HepG2 (cell line): Measurements from ENCODE around the gene ARHGEF4. TPM values are rescaled to one million over a fixed set of nuclear protein-coding genes. Genes with fewer than 3 reads are reported as not detected.

Experiments used
- ATAC-seq: fragments of 200-7000 bp; cut with Tn5 transposase; 3 replicates; pipeline ENCODE4 v1.9.1; 2020; ENCODE audit warnings: mild to moderate bottlenecking, moderate library complexity
- BruUV-seq: library from RNA; stranded (reverse); fragments of 400-500 nt; replicated peaks from 2 replicates; lab custom pipeline; 2021; lab: Mats Ljungman, UMichigan
- CTCF ChIA-PET: fragments of 300-600 bp; formaldehyde crosslinking; extraction: SDS; loops from one replicate; lab custom pipeline; 2021; ENCODE audit warnings: low total read pairs, inconsistent platforms, low intra/inter-chr PET ratio; lab: Yijun Ruan, JAX
- POLR2A ChIA-PET: fragments of 350-600 bp; sonication (Branson Sonifier 250); formaldehyde crosslinking; loops from one replicate; lab custom pipeline; 2020; ENCODE audit warnings: antibody characterized with exemption, inconsistent platforms; lab: Yijun Ruan, JAX
- DNase-seq: peaks from one replicate; pipeline ENCODE4 v3.0.0-alpha.2; 2015; ENCODE audit warnings: low spot score
- FAIRE-seq: peaks from 3 replicates; lab custom pipeline; 2011; peaks lifted over from hg19 to GRCh38; lab: Jason Lieb, UNC
- H2AFZ ChIP-seq: one replicate; pipeline ENCODE4 v1.6.1; 2011; ENCODE audit warnings: low read length, inconsistent platforms
- H3K27ac ChIP-seq: fragments of 300-600 bp; 3 replicates; pipeline ENCODE4 v1.8.0; 2011; ENCODE audit warnings: mixed run types, mild to moderate bottlenecking, mixed read lengths, low read length, inconsistent platforms; ENCODE audit not compliant: insufficient read depth; ENCODE audit errors: extremely low read length
- H3K27me3 ChIP-seq, 2 experiments: fragments of 200-600 bp in 1 of 2; 2 replicates in 1 of 2; 3 replicates in 1 of 2; pipeline versions ENCODE4 v1.6.0 to v1.8.0; 2011; ENCODE audit warnings: low read length in 2 of 2, mild to moderate bottlenecking in 2 of 2, moderate library complexity in 2 of 2, inconsistent platforms in 1 of 2; ENCODE audit not compliant: insufficient read depth in 2 of 2, control insufficient read depth in 1 of 2
- H3K36me3 ChIP-seq, 2 experiments: fragments of 200-600 bp in 1 of 2; replicated peaks in 1 of 2; 2 replicates in 1 of 2; 3 replicates in 1 of 2; pipeline versions ENCODE4 v1.5.1 to v1.8.0; 2011; ENCODE audit warnings: low read length in 2 of 2, inconsistent platforms in 1 of 2; ENCODE audit not compliant: insufficient read depth in 2 of 2, control insufficient read depth in 1 of 2
- H3K4me1 ChIP-seq: 2 replicates; pipeline ENCODE4 v1.5.1; 2012; ENCODE audit warnings: low read length, inconsistent platforms; ENCODE audit not compliant: insufficient read depth
- H3K4me2 ChIP-seq: 2 replicates; pipeline ENCODE4 v1.6.0; 2011; ENCODE audit warnings: low read depth, low read length, inconsistent platforms
- H3K4me3 ChIP-seq, 3 experiments: fragments of 200-600 bp in 1 of 3; sonication (generic), shearing (Covaris generic) in 1 of 3; replicated peaks in 1 of 3; 2 replicates each; pipeline ENCODE4 v1.5.1; 2011 to 2016; ENCODE audit warnings: low read length in 3 of 3, inconsistent platforms in 2 of 3, low read depth in 2 of 3, mild to moderate bottlenecking in 2 of 3, control low read depth in 1 of 3, mixed read lengths in 1 of 3; ENCODE audit not compliant: insufficient read depth in 1 of 3
- H3K79me2 ChIP-seq: one replicate; pipeline ENCODE4 v1.6.1; 2011; ENCODE audit warnings: low read length, inconsistent platforms; ENCODE audit not compliant: insufficient read depth
- H3K9ac ChIP-seq: 2 replicates; pipeline ENCODE4 v1.6.0; 2011; ENCODE audit warnings: mild to moderate bottlenecking, low read depth, low read length, inconsistent platforms; ENCODE audit not compliant: insufficient read depth
- H3K9me3 ChIP-seq: 2 replicates; pipeline ENCODE4 v1.5.1; 2012; ENCODE audit warnings: mild to moderate bottlenecking, low read length
- H4K20me1 ChIP-seq: 2 replicates; pipeline ENCODE4 v1.6.0; 2011; ENCODE audit warnings: inconsistent platforms, mild to moderate bottlenecking, low read length, moderate library complexity; ENCODE audit not compliant: insufficient read depth
- AKAP8 ChIP-seq: sonication (generic); formaldehyde crosslinking; IDR thresholded peaks from 2 replicates; pipeline ENCODE4 v1.5.1; 2020; ENCODE audit warnings: mild to moderate bottlenecking, missing genetic modification reagents
- ARID5B ChIP-seq: IDR thresholded peaks from 2 replicates; pipeline ENCODE4 v1.4.0; 2020; ENCODE audit warnings: mild to moderate bottlenecking, missing genetic modification reagents
- CEBPG ChIP-seq: IDR thresholded peaks from 2 replicates; pipeline ENCODE4 v1.6.1; 2016
- GABPA ChIP-seq, 2 experiments: IDR thresholded peaks; 2 replicates each; pipeline ENCODE4 v1.6.1; 2011 to 2016; ENCODE audit warnings: low read depth in 2 of 2, low read length in 1 of 2, missing biosample characterization in 1 of 2, missing genetic modification characterization in 1 of 2
- HNF4A ChIP-seq: sonication (generic); formaldehyde crosslinking; IDR thresholded peaks from 2 replicates; pipeline ENCODE4 v1.4.0; 2020; ENCODE audit warnings: missing genetic modification reagents
- KDM6A ChIP-seq: IDR thresholded peaks from 2 replicates; pipeline ENCODE4 v1.6.1; 2016; ENCODE audit warnings: low read depth
- MED1 ChIP-seq: sonication (generic); formaldehyde crosslinking; IDR thresholded peaks from 2 replicates; pipeline ENCODE4 v1.4.0; 2020; ENCODE audit warnings: missing genetic modification reagents
- MED8 ChIP-seq: sonication (generic); formaldehyde crosslinking; IDR thresholded peaks from 2 replicates; pipeline ENCODE4 v1.8.1; 2023; ENCODE audit warnings: mild to moderate bottlenecking, missing genetic modification reagents; ENCODE audit not compliant: insufficient replicate concordance
- NCOA2 ChIP-seq: sonication (generic); formaldehyde crosslinking; IDR thresholded peaks from 2 replicates; pipeline ENCODE4 v1.8.0; 2022; ENCODE audit warnings: inconsistent platforms
- RXRB ChIP-seq: IDR thresholded peaks from 2 replicates; pipeline ENCODE4 v1.6.1; 2016; ENCODE audit warnings: borderline replicate concordance, missing genetic modification reagents, missing compliant biosample characterization
- SETDB1 ChIP-seq: sonication (generic); formaldehyde crosslinking; IDR thresholded peaks from 2 replicates; pipeline ENCODE4 v1.5.1; 2020; ENCODE audit warnings: missing genetic modification reagents, mild to moderate bottlenecking, borderline replicate concordance
- SNAI1 ChIP-seq: sonication (generic); formaldehyde crosslinking; IDR thresholded peaks from 2 replicates; pipeline ENCODE4 v1.5.0; 2020; ENCODE audit warnings: mild to moderate bottlenecking, missing genetic modification reagents, borderline replicate concordance
- ZNF230 ChIP-seq: sonication (generic); formaldehyde crosslinking; IDR thresholded peaks from 2 replicates; pipeline ENCODE4 v1.4.0; 2020; ENCODE audit warnings: mild to moderate bottlenecking, missing genetic modification reagents
- ZNF281 ChIP-seq: sonication (generic); formaldehyde crosslinking; IDR thresholded peaks from 2 replicates; pipeline ENCODE4 v1.4.0; 2020; ENCODE audit warnings: missing genetic modification reagents, borderline replicate concordance
- ZNF501 ChIP-seq: sonication (generic); formaldehyde crosslinking; IDR thresholded peaks from 2 replicates; pipeline ENCODE4 v1.5.1; 2020; ENCODE audit warnings: mild to moderate bottlenecking, moderate library complexity, missing genetic modification reagents
- ZNF564 ChIP-seq: sonication (generic); formaldehyde crosslinking; IDR thresholded peaks from 2 replicates; pipeline ENCODE4 v1.8.1; 2023; ENCODE audit warnings: mild to moderate bottlenecking, missing genetic modification reagents
- WGBS: methylation state at CpG from one replicate; pipeline ENCODE4 v1.1.6; 2017; ENCODE audit warnings: low lambda C conversion rate; 5-methylcytosine and 5-hydroxymethylcytosine counted together
- in situ Hi-C: cut with HindIII; loops from 2 replicates; pipeline ENCODE4 v1.10.0; 2017; ENCODE audit warnings: low pct_unique_long_range_greater_than_20kb; ENCODE audit not compliant: extremely low pct_ligation_motif_present
- intact Hi-C: fragments of 100-400 bp; cut with micrococcal nuclease; formaldehyde crosslinking; loops from one replicate; pipeline ENCODE4 v1.10.0; 2022; ENCODE audit not compliant: unreplicated experiment
- polyA plus RNA-seq, 8 experiments: library from polyadenylated mRNA; depleted of rRNA in 3 of 8; stranded (reverse) in 7 of 8; unstranded in 1 of 8; fragments of >200 nt; fragmentation: Illumina TruSeq in 4 of 8; extraction: Trizol in 4 of 8; gene quantifications; 2 replicates each; pipeline versions ENCODE4 v1.2.1 to v1.2.3, GENCODE V29; 2011 to 2016; ENCODE audit warnings: low read depth in 4 of 8, missing spikeins in 1 of 8, mixed read lengths in 1 of 8; ENCODE audit not compliant: insufficient read depth in 1 of 8
- total RNA-seq, 5 experiments: library from RNA; depleted of rRNA; stranded (reverse); fragments of >200 nt; fragmentation: Illumina TruSeq; extraction: Trizol; gene quantifications; 2 replicates each; pipeline ENCODE4 v1.2.3, GENCODE V29; 2016; ENCODE audit warnings: low read depth in 1 of 5

Gene ARHGEF4
- total and polyA plus RNA-seq, 2 of the 13 experiments (the other 11 are each of a cell fraction or from before 2014, with no cell fraction given), result 0.11 to 0.13 TPM

DNA sequence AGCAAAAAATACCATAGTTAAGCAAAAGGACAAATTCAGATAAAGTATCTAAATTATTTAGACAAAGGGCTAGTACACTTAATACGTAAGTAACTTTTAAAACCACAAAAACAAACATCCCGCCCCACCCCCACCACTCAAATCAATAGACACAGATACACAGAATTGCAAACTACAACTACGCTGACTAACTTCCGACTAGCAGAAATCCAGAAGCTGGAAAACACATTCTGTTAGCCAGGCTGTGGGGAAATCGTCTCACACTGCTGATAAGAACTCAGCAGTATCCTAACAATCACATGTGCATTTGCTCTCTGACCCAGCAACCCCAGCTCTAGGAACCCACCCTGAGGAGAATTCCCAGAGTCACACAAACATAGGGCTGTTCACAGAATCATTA is 240.0 kb downstream of the ARHGEF4 start:
- H3K4me1 ChIP-seq, result peaks cover 33% of the 10 kb centered on the region
- no peak overlapping the region for H2AFZ ChIP-seq
- WGBS, result 59% methylated on average over 5 of the region's 5 CpGs
- peak; percentile 84 for ATAC-seq
- peaks cover 36% of the 10 kb centered on the region; the same call in 1 of the 2 replicates for H4K20me1 ChIP-seq
- CTCF ChIA-PET, result no interaction called here
- H3K36me3 ChIP-seq, result peaks cover 39 to 81% of the 10 kb centered on the region in 2 experiments
- POLR2A ChIA-PET, result interaction anchor here (2.6 kb wide), 1 partner anchor 16 kb away, joined by 17 read pairs; the partner anchor contains the start of gene FAM168B
- intact Hi-C loops, result no loop called here
- in situ Hi-C loops, result no loop called here
- H3K4me2 ChIP-seq, result no peak overlapping the region
- peak overlapping the region; percentile 36 for H3K27ac ChIP-seq
- DNase-seq, result peak; percentile 57
- no peak overlapping the region for H3K9ac ChIP-seq
- FAIRE-seq, result peak; percentile 75
- H3K79me2 ChIP-seq, result peaks cover 65% of the 10 kb centered on the region
- BruUV-seq, result no TSS peak
- H3K27me3 ChIP-seq, result no peaks in the 10 kb centered on the region
- H3K4me3 ChIP-seq, result no peak overlapping the region
- no peaks in the 10 kb centered on the region for H3K9me3 ChIP-seq
- no peak for TF ChIP-seq AKAP8 (CRISPR knock-in tag)
- TF ChIP-seq CEBPG (CRISPR knock-in tag), result 0 out of 2 replicates have a peak, but pooled peaks have one; percentile 5
- TF ChIP-seq RXRB (CRISPR knock-in tag), result 0 out of 2 replicates have a peak, but pooled peaks have one; percentile 10
- TF ChIP-seq MED8 (CRISPR knock-in tag), result no peak
- TF ChIP-seq GABPA (IDR thresholded peaks at IDR 0.05; ENCODE audit: low read depth, low read length), result no peak
- TF ChIP-seq GABPA (CRISPR knock-in tag; IDR thresholded peaks at IDR 0.05; ENCODE audit: low read depth), result peak; percentile 58; the same call in 1 of the 2 replicates
- no peak for TF ChIP-seq ZNF501
- TF ChIP-seq ARID5B, result no peak
- no peak for TF ChIP-seq ZNF230
- no peak for TF ChIP-seq ZNF564
- no peak for TF ChIP-seq SNAI1 (CRISPR knock-in tag)
- no peak for TF ChIP-seq SETDB1 (CRISPR knock-in tag)
- 0 out of 2 replicates have a peak, but pooled peaks have one; percentile 3 for TF ChIP-seq NCOA2 (CRISPR knock-in tag)
- no peak for TF ChIP-seq KDM6A (CRISPR knock-in tag)
- TF ChIP-seq ZNF281, result peak; percentile 63; the same call in 1 of the 2 replicates
- TF ChIP-seq HNF4A (CRISPR knock-in tag), result peak; percentile 30; the same call in 1 of the 2 replicates
- TF ChIP-seq MED1, result 0 out of 2 replicates have a peak, but pooled peaks have one; percentile 32
